IMR-90 (cell line): ENCODE results near the gene PALLD. TPM values are rescaled to one million over a fixed set of nuclear protein-coding genes. Genes with fewer than 3 reads are reported as not detected.

Experiments used
- ATAC-seq: fragments of 200-7000 bp; cut with Tn5 transposase; 2 replicates; pipeline ENCODE4 v1.9.1; 2020; ENCODE audit warnings: low read depth, mild to moderate bottlenecking, moderate library complexity
- BruUV-seq: library from RNA; stranded (reverse); fragments of 400-500 nt; replicated peaks from 2 replicates; lab custom pipeline; 2021; lab: Mats Ljungman, UMichigan
- CTCF ChIA-PET: fragments of 300-600 bp; formaldehyde crosslinking; extraction: SDS; loops from one replicate; lab custom pipeline; 2021; ENCODE audit warnings: antibody characterized with exemption; lab: Yijun Ruan, JAX
- POLR2A ChIA-PET: fragments of 300-600 bp; sonication (Branson Sonifier 250); formaldehyde crosslinking; loops from one replicate; lab custom pipeline; 2022; ENCODE audit warnings: antibody characterized with exemption; ENCODE audit not compliant: unreplicated experiment; lab: Charles Lee
- DNase-seq: peaks from one replicate; pipeline ENCODE4 v3.0.0; 2013
- H2AFZ ChIP-seq: replicated peaks from 2 replicates; pipeline ENCODE3; 2013; ENCODE audit warnings: low read length, mild to moderate bottlenecking; ENCODE audit not compliant: poor library complexity
- H2AK5ac ChIP-seq: 2 replicates; pipeline ENCODE4 v1.6.1; 2013; ENCODE audit warnings: low read depth, low read length, inconsistent platforms
- H2AK9ac ChIP-seq: replicated peaks from 2 replicates; pipeline ENCODE3; 2013; ENCODE audit warnings: mild to moderate bottlenecking, low read depth, low read length, moderate library complexity; ENCODE audit not compliant: poor library complexity
- H2BK120ac ChIP-seq: 2 replicates; pipeline ENCODE4 v1.6.1; 2013; ENCODE audit warnings: low read depth, low read length, inconsistent platforms
- H2BK15ac ChIP-seq: 3 replicates; pipeline ENCODE4 v1.6.1; 2013; ENCODE audit warnings: low read depth, low read length, inconsistent platforms
- H2BK20ac ChIP-seq: 2 replicates; pipeline ENCODE4 v1.6.1; 2013; ENCODE audit warnings: low read depth, mild to moderate bottlenecking, inconsistent platforms, low read length, moderate library complexity
- H2BK5ac ChIP-seq: 2 replicates; pipeline ENCODE4 v1.6.1; 2013; ENCODE audit warnings: mild to moderate bottlenecking, low read depth, low read length, inconsistent platforms; ENCODE audit not compliant: poor library complexity, severe bottlenecking
- H3K14ac ChIP-seq: replicated peaks from 2 replicates; pipeline ENCODE4 v1.6.1; 2013; ENCODE audit warnings: low read depth, low read length, inconsistent platforms
- H3K18ac ChIP-seq: 2 replicates; pipeline ENCODE4 v1.6.1; 2013; ENCODE audit warnings: low read depth, low read length, control low read depth
- H3K23ac ChIP-seq: 2 replicates; pipeline ENCODE4 v1.6.1; 2013; ENCODE audit warnings: low read depth, low read length, inconsistent platforms
- H3K27ac ChIP-seq: 2 replicates; pipeline ENCODE4 v1.5.1; 2013; ENCODE audit warnings: mild to moderate bottlenecking, control low read depth, low read length; ENCODE audit not compliant: insufficient read depth
- H3K27me3 ChIP-seq: 2 replicates; pipeline ENCODE4 v1.6.1; 2013; ENCODE audit warnings: low read length; ENCODE audit not compliant: control insufficient read depth, insufficient read depth
- H3K36me3 ChIP-seq: 2 replicates; pipeline ENCODE4 v1.6.1; 2013; ENCODE audit warnings: low read length, mixed read lengths; ENCODE audit not compliant: control insufficient read depth, insufficient read depth
- H3K4ac ChIP-seq: 2 replicates; pipeline ENCODE4 v1.6.1; 2013; ENCODE audit warnings: low read depth, low read length, inconsistent platforms
- H3K4me1 ChIP-seq: 2 replicates; pipeline ENCODE4 v1.6.1; 2013; ENCODE audit warnings: low read length, mixed read lengths; ENCODE audit not compliant: control insufficient read depth, insufficient read depth
- H3K4me2 ChIP-seq: 2 replicates; pipeline ENCODE4 v1.6.1; 2013; ENCODE audit warnings: low read depth, mild to moderate bottlenecking, control low read depth, low read length, moderate library complexity
- H3K4me3 ChIP-seq: 2 replicates; pipeline ENCODE4 v1.5.1; 2013; ENCODE audit warnings: low read depth, mild to moderate bottlenecking, control low read depth, low read length, moderate library complexity; ENCODE audit not compliant: insufficient read depth
- H3K56ac ChIP-seq: 2 replicates; pipeline ENCODE4 v1.6.1; 2013; ENCODE audit warnings: low read length, inconsistent platforms; ENCODE audit not compliant: insufficient read depth; ENCODE audit errors: extremely low read depth
- H3K79me1 ChIP-seq, 2 experiments: 2 replicates each; pipeline ENCODE4 v1.6.1; 2013; ENCODE audit warnings: low read length in 2 of 2, inconsistent platforms in 1 of 2, low read depth in 1 of 2
- H3K9ac ChIP-seq: 2 replicates; pipeline ENCODE4 v1.6.1; 2013; ENCODE audit warnings: low read depth, low read length, control low read depth
- H3K9me1 ChIP-seq: 2 replicates; pipeline ENCODE4 v1.6.1; 2013; ENCODE audit warnings: low read length, inconsistent platforms; ENCODE audit not compliant: insufficient read depth
- H3K9me3 ChIP-seq: 2 replicates; pipeline ENCODE4 v1.6.1; 2013; ENCODE audit warnings: low read length; ENCODE audit not compliant: control insufficient read depth, insufficient read depth
- H4K20me1 ChIP-seq: 2 replicates; pipeline ENCODE4 v1.6.1; 2013; ENCODE audit warnings: low read length, inconsistent platforms; ENCODE audit not compliant: insufficient read depth
- H4K5ac ChIP-seq: 2 replicates; pipeline ENCODE4 v1.6.1; 2013; ENCODE audit warnings: mild to moderate bottlenecking, low read depth, low read length, control low read depth
- H4K8ac ChIP-seq, 2 experiments: 2 replicates each; pipeline ENCODE4 v1.6.1; 2013; ENCODE audit warnings: low read depth in 2 of 2, low read length in 2 of 2, control low read depth in 1 of 2, inconsistent platforms in 1 of 2
- H4K91ac ChIP-seq: 2 replicates; pipeline ENCODE4 v1.6.1; 2013; ENCODE audit warnings: low read depth, low read length, inconsistent platforms; ENCODE audit not compliant: insufficient read depth
- BHLHE40 ChIP-seq: fragments of 150-350 bp; IDR thresholded peaks from 2 replicates; pipeline ENCODE4 v1.6.1; 2016; ENCODE audit warnings: mild to moderate bottlenecking, low read depth, low read length
- CEBPB ChIP-seq: IDR thresholded peaks from 2 replicates; pipeline ENCODE4 v1.6.1; 2012; ENCODE audit warnings: low read depth, low read length, improper control_type of control experiment
- CHD1 ChIP-seq: IDR thresholded peaks from 2 replicates; pipeline ENCODE4 v1.6.1; 2012; ENCODE audit warnings: low read depth, low read length, improper control_type of control experiment
- FOS ChIP-seq: fragments of 150-350 bp; IDR thresholded peaks from 2 replicates; pipeline ENCODE4 v1.6.1; 2016; ENCODE audit warnings: low read depth, low read length
- MAFK ChIP-seq: IDR thresholded peaks from 2 replicates; pipeline ENCODE4 v1.6.1; 2012; ENCODE audit warnings: low read depth, low read length, improper control_type of control experiment
- MAZ ChIP-seq: IDR thresholded peaks from 2 replicates; pipeline ENCODE4 v1.6.1; 2012; ENCODE audit warnings: low read depth, mild to moderate bottlenecking, low read length, improper control_type of control experiment, moderate library complexity, borderline replicate concordance
- MXI1 ChIP-seq: IDR thresholded peaks from 2 replicates; pipeline ENCODE4 v1.6.1; 2012; ENCODE audit warnings: low read depth, mild to moderate bottlenecking, low read length, moderate library complexity, borderline replicate concordance
- NFE2L2 ChIP-seq: fragments of 150-350 bp; IDR thresholded peaks from 2 replicates; pipeline ENCODE4 v1.6.1; 2016; ENCODE audit warnings: low read depth, mild to moderate bottlenecking, low read length
- RCOR1 ChIP-seq: IDR thresholded peaks from 2 replicates; pipeline ENCODE4 v1.6.1; 2012; ENCODE audit warnings: mild to moderate bottlenecking, low read length, improper control_type of control experiment; ENCODE audit not compliant: insufficient replicate concordance
- SMC3 ChIP-seq: fragments of 150-350 bp; IDR thresholded peaks from 2 replicates; pipeline ENCODE4 v1.6.1; 2016; ENCODE audit warnings: low read depth, mild to moderate bottlenecking, antibody characterized with exemption, low read length, moderate library complexity
- dilution Hi-C: fragments of 300-500 bp; cut with HindIII; formaldehyde crosslinking; loops from one replicate; pipeline ENCODE4 v1.14.3; 2018; ENCODE audit warnings: low sequenced_read_pairs; ENCODE audit not compliant: unreplicated experiment
- in situ Hi-C: fragments of 300-500 bp; cut with MboI; formaldehyde crosslinking; loops from 3 replicates; pipeline ENCODE4 v1.14.3; 2019; ENCODE audit warnings: low sequenced_read_pairs, inconsistent platforms, mixed read lengths
- intact Hi-C: fragments of 100-400 bp; cut with micrococcal nuclease; formaldehyde crosslinking; loops from 2 replicates; pipeline ENCODE4 v1.10.0; 2022
- polyA plus RNA-seq, 3 experiments: library from polyadenylated mRNA; depleted of rRNA; stranded (reverse); fragments of >200 nt; gene quantifications; 2 replicates each; pipeline ENCODE4 v1.2.3, GENCODE V29; 2012; ENCODE audit warnings: low replicate concordance in 1 of 3
- total RNA-seq: library from RNA; depleted of rRNA; stranded (reverse); fragments of >200 nt; gene quantifications from 2 replicates; pipeline ENCODE4 v1.2.3, GENCODE V29; 2012

PALLD gene
- total and polyA plus RNA-seq, 2 of the 4 experiments (the other 2 are of a cell fraction) = 91.0 to 91.9 TPM

- dilution Hi-C loops = no loop called here
- intact Hi-C loops = loop anchor here (2.0 kb wide), 1 partner anchor 49 kb away; no protein-coding TSS in a partner anchor
- POLR2A ChIA-PET = no interaction called here
Observed at GRCh38 chr4:168765726-168766125, 268.9 kb downstream of the PALLD start.

More at GRCh38 chr4:168765726-168766125, 268.9 kb downstream of the PALLD start:
- peak overlapping the region; percentile 75 for H2BK120ac ChIP-seq
- CTCF ChIA-PET = no interaction called here
- no peak overlapping the region for H2AFZ ChIP-seq
- H3K27ac ChIP-seq = no peak overlapping the region
- no peak overlapping the region for H3K4me2 ChIP-seq
- no peaks in the 10 kb centered on the region for H3K79me1 ChIP-seq
- TF ChIP-seq NFE2L2 = no peak
- no peak for TF ChIP-seq MAZ
- no peak for TF ChIP-seq SMC3
- no peak for TF ChIP-seq CEBPB
- no peak for TF ChIP-seq BHLHE40
- no peak for TF ChIP-seq RCOR1
- no peak for TF ChIP-seq MXI1
- TF ChIP-seq FOS = no peak
- TF ChIP-seq MAFK = no peak
- TF ChIP-seq CHD1 = no peak
- H2BK20ac ChIP-seq = peak overlapping the region; percentile 30
- DNase-seq = peak; percentile 38
- H4K5ac ChIP-seq = no peak overlapping the region
- no peaks in the 10 kb centered on the region for H3K36me3 ChIP-seq
- H3K4me3 ChIP-seq = no peak overlapping the region
- in situ Hi-C loops = no loop called here
- no TSS peak for BruUV-seq
- no peak overlapping the region for H3K9ac ChIP-seq
- no peaks in the 10 kb centered on the region for H3K27me3 ChIP-seq
- H2AK9ac ChIP-seq = no peak overlapping the region
- H3K4me1 ChIP-seq = peaks cover 24% of the 10 kb centered on the region
- no peaks in the 10 kb centered on the region for H4K20me1 ChIP-seq
- H2BK15ac ChIP-seq = no peak overlapping the region; the same call in 1 of the 3 replicates
- peak overlapping the region; percentile 2 to 22; a peak in 1 of 4 replicates for H4K8ac ChIP-seq
- 0 out of 2 replicates have a peak overlapping the region, but pooled peaks have one; percentile 62 for H3K14ac ChIP-seq
- H3K9me1 ChIP-seq = peaks cover 12% of the 10 kb centered on the region
- no peak overlapping the region for H3K23ac ChIP-seq
- no peak overlapping the region for H3K56ac ChIP-seq
- peak overlapping the region; percentile 37; the same call in 1 of the 2 replicates for H2AK5ac ChIP-seq
- H3K18ac ChIP-seq = peak overlapping the region; percentile 50; the same call in 1 of the 2 replicates
- no peak for ATAC-seq
- H4K91ac ChIP-seq = peak overlapping the region; percentile 64
- H3K4ac ChIP-seq = peak overlapping the region; percentile 44; the same call in 1 of the 2 replicates
- H2BK5ac ChIP-seq = no peak overlapping the region
- no peaks in the 10 kb centered on the region for H3K9me3 ChIP-seq
